GM10248 (cell line): ENCODE measurements around the gene GREB1L.
"Not testable (repeated sequence)": the region's sequence is repeated elsewhere in the genome, so short reads cannot be mapped to it uniquely, and the experiment has no call there.

Experiments used
- CTCF ChIA-PET: fragments of 300-600 bp; sonication (Branson Sonifier 250); formaldehyde crosslinking; extraction: SDS; loops from one replicate; lab custom pipeline; 2021; ENCODE audit warnings: antibody characterized with exemption; lab: Yijun Ruan, JAX
- POLR2A ChIA-PET: fragments of 350-650 bp; sonication (Branson Sonifier 250); formaldehyde crosslinking; extraction: SDS; loops from one replicate; lab custom pipeline; 2020; ENCODE audit warnings: antibody characterized with exemption; lab: Yijun Ruan, JAX
- DNase-seq: peaks from one replicate; pipeline ENCODE4 v3.0.0; 2012; ENCODE audit errors: extremely low spot score
- CTCF ChIP-seq: IDR thresholded peaks from 2 replicates; pipeline ENCODE4 v1.5.1; 2012; ENCODE audit warnings: mild to moderate bottlenecking, low read depth; ENCODE audit errors: extremely low read depth, missing control alignments, control extremely low read depth

The GREB1L gene

DNA sequence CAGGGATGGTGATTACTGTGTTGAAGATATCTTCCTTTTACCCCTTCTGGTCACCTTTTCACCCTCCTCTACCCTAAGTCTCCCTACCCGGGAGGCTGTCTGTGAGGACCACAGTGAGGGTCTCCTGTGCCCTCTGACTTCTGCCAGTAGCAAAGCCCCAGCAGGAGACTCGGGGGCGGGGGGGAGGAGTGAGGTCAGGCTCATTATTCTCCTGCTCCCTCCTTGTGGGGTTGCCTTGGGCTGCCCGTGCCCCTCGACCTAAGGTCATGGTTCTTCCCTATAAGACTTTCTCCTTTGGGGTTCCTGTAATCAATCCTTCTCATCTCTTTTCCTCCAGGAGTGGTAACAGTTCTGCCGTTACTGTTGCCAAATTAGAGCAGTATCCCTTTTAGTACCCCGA, 65.5 kb downstream of the GREB1L start:
- no peak for DNase-seq
- ChIA-PET CTCF (no interaction called here), POLR2A (no interaction called here)
- no peak for TF ChIP-seq CTCF

GRCh38 chr18:21309248-21309647, 67.2 kb downstream of the GREB1L start:
- CTCF ChIA-PET = interaction anchor here (0.9 kb wide), 1 partner anchor 27 kb away, joined by 3 read pairs; no protein-coding TSS in a partner anchor
- TF ChIP-seq CTCF = no peak
- POLR2A ChIA-PET = no interaction called here
- no peak for DNase-seq

- POLR2A ChIA-PET, DNase-seq, CTCF ChIA-PET: not testable (repeated sequence)
Measured at GRCh38 chr18:21311980-21312379, 69.9 kb downstream of the GREB1L start.

DNA sequence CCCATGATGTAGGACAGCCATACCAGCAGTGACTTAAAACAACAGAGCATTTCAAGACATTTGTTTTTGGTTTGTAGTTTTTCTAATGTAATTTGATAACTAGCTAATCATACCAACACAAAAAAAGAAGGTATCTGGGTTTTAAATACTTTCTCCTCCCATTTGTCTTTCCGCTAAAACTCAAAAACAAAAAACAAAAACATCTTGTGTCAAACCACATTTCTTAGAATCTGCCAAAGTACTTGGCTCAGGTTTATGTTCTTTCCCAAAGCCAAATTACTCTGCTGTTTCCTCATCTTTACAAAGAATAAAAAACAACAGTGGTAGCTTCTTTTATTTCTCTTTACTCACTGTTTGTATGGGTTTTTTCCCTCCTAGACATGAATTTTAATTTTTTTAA, 71.5 kb downstream of the GREB1L start:
- DNase-seq = no peak
- TF ChIP-seq CTCF = no peak
- ChIA-PET POLR2A (no interaction called here), CTCF (no interaction called here)

GRCh38 chr18:21314724-21315123, 72.7 kb downstream of the GREB1L start:
- no peak for TF ChIP-seq CTCF
- CTCF ChIA-PET = no interaction called here
- POLR2A ChIA-PET = no interaction called here
- DNase-seq = no peak

DNA sequence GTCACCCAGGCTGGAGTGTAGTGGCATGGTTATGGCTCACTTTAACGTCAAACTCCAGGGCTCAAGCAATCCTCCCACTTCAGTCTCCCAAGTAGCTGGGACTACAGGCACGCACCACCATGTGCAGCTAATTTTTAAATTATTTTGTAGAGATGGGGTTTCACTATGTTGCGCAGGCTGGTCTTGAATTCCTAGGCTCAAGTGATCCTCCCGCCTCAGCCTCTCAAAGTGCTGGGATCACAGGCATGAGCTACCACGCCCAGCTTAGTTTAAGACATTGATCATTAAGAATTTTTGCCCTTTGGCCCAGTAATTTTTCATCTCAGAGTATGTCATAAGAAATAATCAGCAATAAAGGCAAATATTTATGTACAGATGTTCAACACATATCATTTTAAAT, 73.1 kb downstream of the GREB1L start:
- DNase-seq, CTCF ChIA-PET, POLR2A ChIA-PET: not testable (repeated sequence)

GRCh38 chr18:21315741-21316197, 73.7 kb downstream of the GREB1L start:
- CTCF ChIA-PET = no interaction called here
- DNase-seq = no peak
- TF ChIP-seq CTCF = no peak

DNA sequence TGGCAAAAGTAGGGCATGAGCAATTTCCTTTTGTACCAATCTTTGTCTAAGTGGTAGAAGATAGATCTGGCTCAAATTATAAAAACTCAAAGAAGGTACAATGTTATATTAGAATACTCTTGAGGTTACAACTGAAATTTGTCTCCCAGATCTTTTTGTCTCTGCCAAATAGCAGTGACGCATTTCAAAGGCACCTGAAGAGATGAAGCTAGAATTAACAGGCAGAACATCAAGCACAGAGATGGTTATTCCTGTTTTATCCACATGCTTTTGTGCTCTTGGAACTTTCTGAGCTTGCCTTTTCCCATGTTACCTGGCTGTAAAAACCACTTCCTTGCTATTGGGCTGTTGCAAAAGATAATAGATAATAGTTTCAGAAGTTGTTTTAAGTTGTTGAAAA, 74.3 kb downstream of the GREB1L start:
- DNase-seq = no peak
- POLR2A ChIA-PET = no interaction called here
- CTCF ChIA-PET = no interaction called here
- TF ChIP-seq CTCF = no peak

More at GRCh38 chr18:21315741-21316197, 73.7 kb downstream of the GREB1L start:
- POLR2A ChIA-PET = no interaction called here
